GM12891 (cell line): ENCODE measurements around the gene RAMP1. TPM values are rescaled to one million over a fixed set of nuclear protein-coding genes. Genes with fewer than 3 reads are reported as not detected.
A peak's percentile ranks its signal among the peaks of the same experiment; 100 is the strongest.

Experiments used
- DNase-seq: peaks from one replicate; pipeline ENCODE4 v3.0.0; 2011; ENCODE audit warnings: low spot score; ENCODE audit not compliant: insufficient read length
- FAIRE-seq: peaks from 2 replicates; lab custom pipeline; 2011; peaks lifted over from hg19 to GRCh38; lab: Jason Lieb, UNC
- PAX5 ChIP-seq: IDR thresholded peaks from 2 replicates; pipeline ENCODE4 v1.6.1; 2011; ENCODE audit warnings: low read length, moderate library complexity, mild to moderate bottlenecking; ENCODE audit not compliant: insufficient read depth, severe bottlenecking
- POLR2A ChIP-seq: IDR thresholded peaks from 2 replicates; pipeline ENCODE4 v1.6.1; 2011; ENCODE audit warnings: low read depth, low read length, control low read depth
- POLR2AphosphoS5 ChIP-seq: IDR thresholded peaks from 2 replicates; pipeline ENCODE4 v1.6.1; 2011; ENCODE audit warnings: low read depth, low read length, control low read depth
- POU2F2 ChIP-seq: IDR thresholded peaks from 2 replicates; pipeline ENCODE4 v1.6.1; 2011; ENCODE audit warnings: low read depth, mild to moderate bottlenecking, control low read depth, low read length, moderate library complexity
- SPI1 ChIP-seq: IDR thresholded peaks from 2 replicates; pipeline ENCODE4 v1.6.1; 2011; ENCODE audit warnings: low read depth, low read length, control low read depth
- TAF1 ChIP-seq: IDR thresholded peaks from 2 replicates; pipeline ENCODE4 v1.6.1; 2011; ENCODE audit warnings: low read depth, low read length, control low read depth
- polyA plus RNA-seq: library from polyadenylated mRNA; unstranded; fragments of >200 nt; gene quantifications from one replicate; pipeline ENCODE4 v1.2.1, GENCODE V29; 2012; ENCODE audit warnings: low read depth, missing spikeins, inconsistent platforms; ENCODE audit not compliant: missing spikeins

The RAMP1 gene
- 0.14 TPM for polyA plus RNA-seq

GRCh38 chr2:237859533-237860272, at the start of gene RAMP1:
Gene RAMP1, plus strand, starts transcription at chr2:237859623. Its CDS starts 53 bp downstream, at chr2:237859676.
- TF ChIP-seq POU2F2 (no peak), SPI1 (no peak), TAF1 (no peak), PAX5 (no peak), POLR2A (no peak), POLR2AphosphoS5 (no peak)
- FAIRE-seq (no peak), DNase-seq (no peak)

GRCh38 chr2:237815637-237816036, 43.8 kb upstream of the RAMP1 start:
- DNase-seq (no peak), FAIRE-seq (no peak)

DNA sequence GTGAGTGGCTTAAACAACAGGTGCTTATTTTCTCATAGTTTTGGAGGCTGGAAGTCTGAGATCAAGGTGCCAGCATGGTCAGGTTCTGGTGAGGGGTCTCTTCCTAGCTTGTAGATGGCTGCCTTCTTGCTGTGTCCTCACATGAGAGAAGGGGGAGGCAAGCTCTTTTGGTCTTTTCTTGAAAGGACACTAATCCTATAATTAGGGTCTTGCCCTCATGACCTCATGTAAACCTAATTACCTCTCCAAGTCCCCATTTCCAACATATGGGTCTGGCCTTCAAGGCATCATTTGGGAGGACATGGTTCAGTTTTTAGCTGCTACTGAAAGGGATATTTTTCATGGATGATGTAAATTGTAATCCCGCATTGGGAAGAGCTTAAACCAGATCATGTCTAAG, 42.9 kb upstream of the RAMP1 start:
- FAIRE-seq, result no peak
- TF ChIP-seq POU2F2 (no peak), PAX5 (no peak), SPI1 (no peak), POLR2AphosphoS5 (no peak), POLR2A (no peak), TAF1 (no peak)
- no peak for DNase-seq

More at GRCh38 chr2:237815637-237816036, 43.8 kb upstream of the RAMP1 start:
- TF ChIP-seq POU2F2 (no peak), POLR2A (no peak), POLR2AphosphoS5 (no peak), TAF1 (no peak)

DNA sequence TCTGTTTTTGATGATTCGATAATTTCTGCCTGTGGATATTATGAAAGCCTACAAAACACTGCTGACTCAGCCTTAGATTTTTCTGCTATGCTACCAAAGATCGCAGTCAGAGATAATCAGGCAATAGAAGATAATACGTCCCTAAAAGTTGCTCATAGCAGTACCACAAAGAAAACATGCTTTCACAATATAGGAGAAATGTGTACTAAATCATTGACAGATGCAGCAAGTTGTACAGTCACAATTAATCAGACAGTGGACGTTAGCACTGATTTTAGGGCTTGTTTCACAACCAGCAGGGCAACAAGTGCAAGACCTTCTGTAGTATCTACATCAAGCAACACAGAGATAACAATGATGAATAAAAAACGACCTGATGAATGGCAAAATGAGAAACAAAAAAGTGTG, 41.4 kb upstream of the RAMP1 start:
- TF ChIP-seq SPI1 (no peak), POLR2A (no peak), PAX5 (no peak), POLR2AphosphoS5 (no peak)
- DNase-seq, result no peak
- FAIRE-seq, result peak; percentile 33

DNA sequence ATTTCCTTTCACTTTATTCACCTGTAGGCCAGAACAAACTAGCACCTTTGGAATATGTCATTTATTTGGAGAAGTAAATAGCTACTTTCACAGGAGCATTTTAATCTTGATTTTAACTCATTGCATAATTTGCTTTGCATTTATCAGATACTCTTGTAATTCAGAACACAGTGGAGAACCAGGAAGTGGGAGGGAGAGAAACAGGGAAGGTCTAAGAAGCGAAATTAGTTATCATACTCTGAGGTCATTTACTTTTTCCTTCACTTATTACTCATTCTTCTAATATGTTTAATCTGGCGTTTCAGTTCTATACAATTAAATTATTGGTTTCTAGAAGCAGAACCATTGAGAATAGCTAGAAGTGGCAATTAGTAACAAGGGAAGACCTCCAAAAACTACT, 40.2 kb upstream of the RAMP1 start:
- no peak for FAIRE-seq

GRCh38 chr2:237820421-237820820, 39.0 kb upstream of the RAMP1 start:
- DNase-seq, result no peak
- no peak for FAIRE-seq
- no peak for TF ChIP-seq SPI1
- TF ChIP-seq TAF1, result no peak
- TF ChIP-seq PAX5, result no peak
- no peak for TF ChIP-seq POLR2A

More for the DNA sequence above, 40.2 kb upstream of the RAMP1 start:
- no peak for DNase-seq
- TF ChIP-seq SPI1 (0 out of 2 replicates have a peak, but pooled peaks have one; percentile 7), POLR2AphosphoS5 (no peak), POLR2A (no peak)

GRCh38 chr2:237823544-237823943, 35.9 kb upstream of the RAMP1 start:
- DNase-seq (no peak), FAIRE-seq (no peak)
- TF ChIP-seq POLR2A (no peak), POU2F2 (no peak), TAF1 (no peak), POLR2AphosphoS5 (no peak)

DNA sequence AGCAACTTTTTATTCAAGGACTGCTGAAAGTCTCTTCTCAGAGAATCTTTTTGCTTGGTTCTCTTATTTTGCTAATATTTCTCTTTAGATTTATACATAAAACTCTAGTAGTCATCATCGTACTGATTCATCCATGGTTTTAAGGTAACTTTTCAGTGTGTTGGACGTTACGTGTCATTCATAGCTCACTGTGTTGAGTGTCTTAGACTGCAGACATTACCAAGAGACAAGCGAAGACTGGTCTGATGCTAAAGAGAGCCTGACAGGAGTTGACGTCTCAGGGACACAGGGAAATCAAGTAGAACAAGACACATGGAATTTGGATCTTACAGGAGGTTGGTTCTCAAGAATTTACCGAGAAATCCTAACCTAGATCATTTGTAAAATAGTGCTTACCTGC, 35.3 kb upstream of the RAMP1 start:
- no peak for FAIRE-seq
- DNase-seq, result no peak
- TF ChIP-seq POU2F2, result no peak
- TF ChIP-seq PAX5, result no peak
- TF ChIP-seq TAF1, result no peak
- TF ChIP-seq POLR2A, result no peak

DNA sequence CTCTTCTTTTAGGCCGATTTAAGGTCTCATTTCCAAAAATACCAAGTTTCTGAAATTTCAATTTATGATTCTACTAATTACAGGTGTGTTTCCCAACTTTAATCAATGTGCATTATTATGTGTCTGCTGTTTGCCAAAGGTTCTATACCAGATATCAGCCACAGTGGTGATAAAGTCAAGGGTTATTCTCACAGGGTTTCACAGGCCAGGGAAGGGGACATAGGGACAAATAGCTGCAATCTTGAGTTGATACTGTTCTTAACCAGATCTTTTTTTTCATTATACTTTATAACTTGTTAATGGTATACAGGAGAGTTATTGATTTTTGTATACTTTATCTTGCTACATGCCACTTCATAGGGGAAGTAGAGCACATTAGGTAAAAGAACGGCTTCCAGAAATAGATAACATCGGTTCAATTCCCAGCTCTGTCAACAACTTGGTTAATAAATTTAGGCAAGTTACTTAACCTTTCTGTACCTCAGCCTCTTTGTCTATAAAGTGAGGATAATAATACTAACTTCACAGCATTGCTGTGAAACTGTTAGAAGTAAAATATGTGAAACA, 31.9 kb upstream of the RAMP1 start:
- TF ChIP-seq PAX5, result no peak
- no peak for TF ChIP-seq POLR2AphosphoS5
- TF ChIP-seq POLR2A, result no peak
- TF ChIP-seq TAF1, result no peak
- no peak for TF ChIP-seq POU2F2
- no peak for TF ChIP-seq SPI1
- DNase-seq (no peak), FAIRE-seq (no peak)

DNA sequence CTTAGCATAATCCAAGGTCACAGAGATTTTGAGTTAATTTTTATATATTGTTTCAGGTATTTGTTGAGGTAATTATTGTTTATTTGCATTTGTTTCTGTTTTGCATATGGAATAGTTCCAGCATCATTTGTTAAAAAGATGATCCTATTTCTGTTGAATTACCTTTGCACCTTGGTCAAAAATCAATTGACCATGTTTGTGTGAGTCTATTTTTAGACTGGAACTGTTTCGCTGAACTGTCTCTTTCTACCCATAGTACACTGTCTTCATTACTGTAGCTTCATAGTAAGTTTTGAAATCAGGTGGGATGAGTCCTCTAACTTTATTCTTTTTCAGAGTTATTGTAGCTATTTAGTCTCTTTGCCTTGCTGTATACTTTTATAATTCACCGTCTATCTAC, 28.9 kb upstream of the RAMP1 start:
- DNase-seq, result no peak

GRCh38 chr2:237833546-237833945, 25.9 kb upstream of the RAMP1 start:
- TF ChIP-seq POLR2AphosphoS5 (no peak), PAX5 (no peak), TAF1 (no peak), SPI1 (no peak), POU2F2 (no peak), POLR2A (no peak)
- no peak for DNase-seq
- FAIRE-seq, result no peak

More for the DNA sequence above, 28.9 kb upstream of the RAMP1 start:
- TF ChIP-seq SPI1, result no peak
- TF ChIP-seq TAF1, result no peak
- TF ChIP-seq POLR2A, result no peak
- TF ChIP-seq POLR2AphosphoS5, result no peak
- TF ChIP-seq POU2F2, result no peak
- TF ChIP-seq PAX5, result no peak
- FAIRE-seq, result no peak
